KMS-11 (cell line): ENCODE results near the gene TOP3A.

Experiments
- H2AFZ ChIP-seq: fragments of 200-600 bp; sonication (generic); 2 replicates; pipeline ENCODE4 v1.6.1; 2016; ENCODE audit warnings: antibody characterized with exemption, mixed run types, low read depth
- H3K27ac ChIP-seq: fragments of 200-600 bp; sonication (generic); 2 replicates; pipeline ENCODE4 v1.6.1; 2016; ENCODE audit warnings: mild to moderate bottlenecking, mixed run types
- H3K27me3 ChIP-seq: fragments of 200-600 bp; sonication (generic); 2 replicates; pipeline ENCODE4 v1.6.1; 2017; ENCODE audit warnings: mild to moderate bottlenecking, low read depth, mixed run types, moderate library complexity; ENCODE audit not compliant: insufficient read depth
- H3K36me3 ChIP-seq: fragments of 200-600 bp; sonication (generic); 2 replicates; pipeline ENCODE4 v1.6.1; 2017; ENCODE audit warnings: mild to moderate bottlenecking, mixed run types; ENCODE audit not compliant: insufficient read depth
- H3K4me1 ChIP-seq: fragments of 200-600 bp; sonication (generic); 2 replicates; pipeline ENCODE4 v1.6.1; 2016; ENCODE audit warnings: mild to moderate bottlenecking, low read depth, mixed run types; ENCODE audit not compliant: poor library complexity, severe bottlenecking
- H3K4me2 ChIP-seq: fragments of 200-600 bp; sonication (generic); 2 replicates; pipeline ENCODE4 v1.7.0; 2016; ENCODE audit warnings: mild to moderate bottlenecking, mixed run types
- H3K4me3 ChIP-seq: fragments of 200-600 bp; sonication (generic); IDR thresholded peaks from 2 replicates; pipeline ENCODE4 v1.6.1; 2017; ENCODE audit warnings: low read depth, low read length, mixed read lengths; ENCODE audit not compliant: insufficient read depth
- H3K79me2 ChIP-seq: fragments of 200-600 bp; sonication (generic); 2 replicates; pipeline ENCODE4 v1.6.1; 2016; ENCODE audit warnings: low read depth, mixed run types; ENCODE audit not compliant: insufficient read depth
- H3K9ac ChIP-seq: fragments of 200-600 bp; sonication (generic); 2 replicates; pipeline ENCODE4 v1.6.1; 2016; ENCODE audit warnings: mild to moderate bottlenecking, mixed run types
- H4K20me1 ChIP-seq: fragments of 200-600 bp; sonication (generic); 2 replicates; pipeline ENCODE4 v1.6.1; 2016; ENCODE audit warnings: mild to moderate bottlenecking, mixed run types; ENCODE audit not compliant: insufficient read depth
- TF ChIP-seq, protein P1 (sequence below): fragments of 200-600 bp; sonication (generic); conservative IDR thresholded peaks from 2 replicates; pipeline ENCODE4 v1.6.1; 2017; ENCODE audit warnings: low read depth, mild to moderate bottlenecking, antibody characterized with exemption, low read length, moderate library complexity, mixed read lengths

TOP3A gene

GRCh38 chr17:18261146-18261515 lies 53.7 kb downstream of the TOP3A start:
- TF ChIP-seq, protein P1, sequence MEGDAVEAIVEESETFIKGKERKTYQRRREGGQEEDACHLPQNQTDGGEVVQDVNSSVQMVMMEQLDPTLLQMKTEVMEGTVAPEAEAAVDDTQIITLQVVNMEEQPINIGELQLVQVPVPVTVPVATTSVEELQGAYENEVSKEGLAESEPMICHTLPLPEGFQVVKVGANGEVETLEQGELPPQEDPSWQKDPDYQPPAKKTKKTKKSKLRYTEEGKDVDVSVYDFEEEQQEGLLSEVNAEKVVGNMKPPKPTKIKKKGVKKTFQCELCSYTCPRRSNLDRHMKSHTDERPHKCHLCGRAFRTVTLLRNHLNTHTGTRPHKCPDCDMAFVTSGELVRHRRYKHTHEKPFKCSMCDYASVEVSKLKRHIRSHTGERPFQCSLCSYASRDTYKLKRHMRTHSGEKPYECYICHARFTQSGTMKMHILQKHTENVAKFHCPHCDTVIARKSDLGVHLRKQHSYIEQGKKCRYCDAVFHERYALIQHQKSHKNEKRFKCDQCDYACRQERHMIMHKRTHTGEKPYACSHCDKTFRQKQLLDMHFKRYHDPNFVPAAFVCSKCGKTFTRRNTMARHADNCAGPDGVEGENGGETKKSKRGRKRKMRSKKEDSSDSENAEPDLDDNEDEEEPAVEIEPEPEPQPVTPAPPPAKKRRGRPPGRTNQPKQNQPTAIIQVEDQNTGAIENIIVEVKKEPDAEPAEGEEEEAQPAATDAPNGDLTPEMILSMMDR = no peak
- Histone ChIP-seq H3K27me3 (no peaks in the 10 kb centered on the region), H3K4me1 (peaks cover 12% of the 10 kb centered on the region), H3K36me3 (no peaks in the 10 kb centered on the region), H3K4me2 (peak overlapping the region; percentile 83), H3K4me3 (no peak overlapping the region), H3K79me2 (no peaks in the 10 kb centered on the region; the same call in 1 of the 2 replicates), H4K20me1 (no peaks in the 10 kb centered on the region), H3K27ac (peak overlapping the region; percentile 25; the same call in 1 of the 2 replicates), H2AFZ (peak overlapping the region; percentile 79; the same call in 1 of the 2 replicates), H3K9ac (peak overlapping the region; percentile 50; the same call in 1 of the 2 replicates)

DNA sequence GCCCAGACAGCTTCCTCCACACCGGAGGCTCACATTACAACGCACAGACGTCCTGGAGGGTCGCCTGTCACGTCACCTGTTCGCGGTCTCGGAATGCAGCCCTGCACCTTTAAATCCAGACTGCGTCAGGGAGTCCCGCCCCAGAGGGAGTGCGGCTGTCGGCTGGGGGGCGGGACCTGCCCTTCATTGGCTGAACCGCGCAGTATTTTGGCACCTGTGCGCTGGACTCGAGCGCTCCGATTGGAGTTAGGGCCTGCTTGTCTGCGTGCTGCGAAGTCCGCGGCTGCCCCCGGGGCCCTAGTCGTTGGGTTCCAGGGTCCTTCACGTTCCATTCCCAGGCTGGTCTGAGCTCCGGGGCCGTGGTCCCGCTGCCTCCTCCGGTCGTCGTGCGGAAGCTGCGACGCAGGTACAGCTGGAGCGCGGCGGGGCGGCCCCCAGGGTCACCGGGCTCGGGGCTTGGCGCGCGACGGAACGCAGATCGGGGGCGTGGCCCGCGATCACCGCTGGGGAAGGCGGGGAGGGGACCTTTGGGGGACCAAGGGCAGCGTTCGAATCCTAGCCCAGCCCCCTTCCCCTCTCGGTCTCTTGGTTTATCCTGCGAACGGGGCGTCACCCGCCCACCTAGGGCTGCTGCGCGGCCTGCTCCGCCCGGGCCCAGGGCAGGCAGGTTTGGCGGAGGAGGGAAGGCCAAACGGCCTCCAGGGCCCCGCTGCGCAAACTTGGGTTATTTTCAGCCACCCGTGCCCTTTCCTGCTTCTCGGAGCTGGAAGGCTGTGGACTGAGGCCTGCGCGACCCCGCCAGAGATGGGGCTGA lies 54.3 kb downstream of the TOP3A start, which contains the start of gene MIEF2:
Gene MIEF2 (plus strand): TSS at position 331 of the 814 bp plus-strand sequence. CDS start 2,059 bp downstream, outside the sequence.
- Histone ChIP-seq H3K4me1 (peaks cover 12% of the 10 kb centered on the region), H3K4me2 (peak within 1 kb of the TSS; percentile 83), H3K4me3 (no peak within 1 kb of the TSS), H2AFZ (peak within 1 kb of the TSS; percentile 79), H3K27ac (peak within 1 kb of the TSS; percentile 25; the same call in 1 of the 2 replicates), H3K79me2 (no peaks in the 10 kb centered on the region; the same call in 1 of the 2 replicates), H3K36me3 (no peaks in the 10 kb centered on the region), H3K27me3 (no peaks in the 10 kb centered on the region), H3K9ac (peak within 1 kb of the TSS; percentile 50; the same call in 1 of the 2 replicates), H4K20me1 (no peaks in the 10 kb centered on the region)
- TF ChIP-seq, protein P1 = no peak

DNA sequence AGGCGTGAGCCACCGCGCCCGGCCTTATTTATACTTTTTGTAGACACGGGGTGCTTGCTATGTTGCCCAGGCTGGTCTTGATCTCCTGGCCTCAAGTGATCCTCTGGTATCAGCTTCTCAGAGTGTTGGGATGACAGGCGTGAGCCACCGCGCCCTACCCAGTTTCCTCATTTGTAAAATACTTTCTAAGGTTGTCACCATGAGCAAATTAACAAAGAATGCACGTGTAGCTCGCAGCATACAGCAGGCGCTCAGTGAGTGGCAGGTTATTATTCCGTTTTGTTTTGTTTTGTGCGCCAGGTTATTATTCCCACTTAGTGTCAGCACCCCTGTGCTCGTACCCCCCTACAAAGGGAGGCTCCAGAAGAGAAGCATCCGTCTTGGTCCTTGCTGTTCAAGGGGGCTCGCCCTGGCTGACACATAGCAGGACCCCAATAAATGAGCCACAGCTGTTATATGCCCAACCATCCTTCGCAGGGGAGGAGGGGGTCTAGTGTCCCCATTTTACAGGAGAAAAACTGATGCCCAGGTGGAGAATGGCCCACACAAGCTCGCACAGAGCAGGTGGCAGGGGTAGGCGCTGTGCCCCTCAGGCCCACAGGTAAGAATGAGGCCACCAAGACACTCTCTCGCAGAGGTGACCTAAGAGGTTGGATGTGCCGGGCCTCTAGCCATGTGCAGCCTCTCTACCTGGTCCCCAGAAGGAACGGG lies 55.0 kb downstream of the TOP3A start:
- TF ChIP-seq, protein P1 = no peak
- Histone ChIP-seq H4K20me1 (no peaks in the 10 kb centered on the region), H3K9ac (no peak overlapping the region)

GRCh38 chr17:18258356-18259038 lies 56.3 kb downstream of the TOP3A start, which contains the start of gene FLII:
Gene FLII (minus strand): TSS chr17:18258738. CDS start chr17:18258690, 48 bp downstream.
- H3K27ac ChIP-seq = peak within 1 kb of the TSS; percentile 38; the same call in 1 of the 2 replicates
- H3K4me2 ChIP-seq = peak within 1 kb of the TSS; percentile 84
- TF ChIP-seq, protein P1 = no peak
- no peaks in the 10 kb centered on the region; the same call in 1 of the 2 replicates for H3K79me2 ChIP-seq
- peak within 1 kb of the TSS; percentile 89 for H2AFZ ChIP-seq
- H3K36me3 ChIP-seq = no peaks in the 10 kb centered on the region
- H3K27me3 ChIP-seq = no peaks in the 10 kb centered on the region
- H3K4me3 ChIP-seq = no peak within 1 kb of the TSS
- H3K9ac ChIP-seq = peak within 1 kb of the TSS; percentile 60; the same call in 1 of the 2 replicates
- H4K20me1 ChIP-seq = no peaks in the 10 kb centered on the region
- H3K4me1 ChIP-seq = peaks cover 12% of the 10 kb centered on the region

More for the DNA sequence above, 55.0 kb downstream of the TOP3A start:
- Histone ChIP-seq H3K79me2 (no peaks in the 10 kb centered on the region; the same call in 1 of the 2 replicates), H3K4me2 (peak overlapping the region; percentile 83; the same call in 1 of the 2 replicates), H3K4me3 (no peak overlapping the region), H3K27me3 (no peaks in the 10 kb centered on the region), H2AFZ (peak overlapping the region; percentile 79), H3K4me1 (peaks cover 12% of the 10 kb centered on the region), H3K27ac (no peak overlapping the region), H3K36me3 (no peaks in the 10 kb centered on the region)
